HCT116 (cell line): ENCODE measurements around the gene CDC42SE2. TPM values are rescaled to one million over a fixed set of nuclear protein-coding genes. Genes with fewer than 3 reads are reported as not detected.

Experiments
- ATAC-seq: fragments of 200-7000 bp; cut with Tn5 transposase; 2 replicates; pipeline ENCODE4 v1.9.1; 2020; ENCODE audit warnings: mild to moderate bottlenecking, moderate library complexity
- BruUV-seq: library from RNA; stranded (reverse); fragments of 400-500 nt; replicated peaks from 2 replicates; lab custom pipeline; 2021; lab: Mats Ljungman, UMichigan
- CTCF ChIA-PET: fragments of 300-600 bp; sonication (Branson Sonifier 250); formaldehyde crosslinking; loops from one replicate; lab custom pipeline; 2021; ENCODE audit warnings: antibody characterized with exemption; lab: Charles Lee
- POLR2A ChIA-PET: fragments of 300-600, 350-600 bp; sonication (Branson Sonifier 250); formaldehyde crosslinking; loops from one replicate; lab custom pipeline; 2021; ENCODE audit warnings: antibody characterized with exemption; lab: Charles Lee
- RAD21 ChIA-PET, 2 experiments: fragments of 300-600 bp; sonication (Branson Sonifier 250); formaldehyde crosslinking; loops; one replicate each; lab custom pipeline; 2023; ENCODE audit warnings: low total read pairs in 2 of 2; ENCODE audit not compliant: uncharacterized antibody in 2 of 2, unreplicated experiment in 2 of 2, low non-redundant PET in 1 of 2; lab: Charles Lee
- DNase-seq: peaks from one replicate; pipeline ENCODE4 v3.0.0-alpha.2; 2010; ENCODE audit warnings: low read depth, low spot score
- H2AFZ ChIP-seq: fragments of 200-600 bp; shearing (Covaris generic), sonication (generic); 2 replicates; pipeline ENCODE4 v1.6.1; 2017; ENCODE audit warnings: low read depth, mixed run types, mixed read lengths, antibody characterized with exemption, low read length; ENCODE audit not compliant: poor library complexity, severe bottlenecking
- H3K27ac ChIP-seq: 2 replicates; pipeline ENCODE4 v1.5.1; 2012; ENCODE audit warnings: low read depth, low read length
- H3K27me3 ChIP-seq: fragments of 200-600 bp; sonication (generic); 2 replicates; pipeline ENCODE4 v1.6.1; 2016; ENCODE audit warnings: mixed run types, low read length, mixed read lengths; ENCODE audit not compliant: insufficient read depth
- H3K36me3 ChIP-seq, 2 experiments: fragments of 200-500 bp in 1 of 2; fragments of 200-600 bp in 1 of 2; sonication (Bioruptor generic) in 1 of 2; sonication (generic) in 1 of 2; 2 replicates each; pipeline versions ENCODE4 v1.5.1 to v1.6.1; 2014 to 2016; ENCODE audit warnings: low read length in 2 of 2, inconsistent platforms in 1 of 2, mixed read lengths in 1 of 2, mixed run types in 1 of 2; ENCODE audit not compliant: insufficient read depth in 2 of 2, control insufficient read depth in 1 of 2
- H3K4me1 ChIP-seq, 2 experiments: fragments of 200-600 bp in 1 of 2; sonication (generic) in 1 of 2; 2 replicates each; pipeline versions ENCODE4 v1.5.1 to v1.6.1; 2012 to 2017; ENCODE audit warnings: low read length in 2 of 2, inconsistent platforms in 1 of 2, mild to moderate bottlenecking in 1 of 2, mixed read lengths in 1 of 2, mixed run types in 1 of 2, moderate library complexity in 1 of 2; ENCODE audit not compliant: insufficient read depth in 2 of 2, control insufficient read depth in 1 of 2
- H3K4me2 ChIP-seq: fragments of 200-600 bp; sonication (generic); 2 replicates; pipeline ENCODE4 v1.6.1; 2017; ENCODE audit warnings: mixed run types, low read length, mixed read lengths
- H3K4me3 ChIP-seq, 2 experiments: fragments of 200-600 bp in 1 of 2; sonication (generic) in 1 of 2; replicated peaks in 1 of 2; 2 replicates each; pipeline ENCODE4 v1.5.1; 2011 to 2016; ENCODE audit warnings: low read length in 2 of 2, control low read depth in 1 of 2, low read depth in 1 of 2, mild to moderate bottlenecking in 1 of 2, mixed read lengths in 1 of 2, mixed run types in 1 of 2
- H3K79me2 ChIP-seq: fragments of 200-600 bp; sonication (generic); 2 replicates; pipeline ENCODE4 v1.6.1; 2017; ENCODE audit warnings: mild to moderate bottlenecking, mixed run types, low read length, moderate library complexity, mixed read lengths; ENCODE audit not compliant: insufficient read depth
- H3K9ac ChIP-seq: fragments of 200-600 bp; sonication (generic); 2 replicates; pipeline ENCODE4 v1.6.1; 2016; ENCODE audit warnings: low read length, mixed read lengths
- H3K9me2 ChIP-seq: fragments of 200-600 bp; sonication (generic), shearing (Covaris generic); 2 replicates; pipeline ENCODE4 v1.6.1; 2017; ENCODE audit warnings: mixed run types, mild to moderate bottlenecking, moderate library complexity; ENCODE audit not compliant: insufficient read depth
- H3K9me3 ChIP-seq, 2 experiments: fragments of 200-500 bp in 1 of 2; fragments of 200-600 bp in 1 of 2; sonication (Bioruptor generic) in 1 of 2; sonication (generic) in 1 of 2; 2 replicates each; pipeline ENCODE4 v1.6.1; 2014 to 2017; ENCODE audit warnings: low read length in 2 of 2, mixed read lengths in 2 of 2, inconsistent platforms in 1 of 2, low read depth in 1 of 2, mild to moderate bottlenecking in 1 of 2, mixed run types in 1 of 2, moderate library complexity in 1 of 2; ENCODE audit not compliant: control insufficient read depth in 1 of 2, insufficient read depth in 1 of 2
- H4K20me1 ChIP-seq: fragments of 200-600 bp; sonication (generic), shearing (Covaris generic); 2 replicates; pipeline ENCODE4 v1.6.1; 2017; ENCODE audit warnings: mixed run types, mild to moderate bottlenecking, moderate library complexity; ENCODE audit not compliant: insufficient read depth
- CBX3 ChIP-seq: IDR thresholded peaks from 2 replicates; pipeline ENCODE4 v1.6.1; 2012; ENCODE audit warnings: low read depth
- CEBPB ChIP-seq: IDR thresholded peaks from 2 replicates; pipeline ENCODE4 v1.6.1; 2012; ENCODE audit warnings: low read depth
- ELF1 ChIP-seq: IDR thresholded peaks from 2 replicates; pipeline ENCODE4 v1.6.1; 2012; ENCODE audit warnings: low read depth, borderline replicate concordance
- EZH2 ChIP-seq: fragments of 200-600 bp; sonication (generic); IDR thresholded peaks from 2 replicates; pipeline ENCODE4 v1.6.1; 2017; ENCODE audit warnings: antibody characterized with exemption, mixed run types
- FOSL1 ChIP-seq: IDR thresholded peaks from 2 replicates; pipeline ENCODE4 v1.6.1; 2012; ENCODE audit warnings: low read depth
- POLR2A ChIP-seq: IDR thresholded peaks from 2 replicates; pipeline ENCODE4 v1.7.0; 2011; ENCODE audit warnings: borderline replicate concordance; ENCODE audit not compliant: insufficient read depth, insufficient read length; ENCODE audit errors: extremely low read depth
- POLR2AphosphoS5 ChIP-seq: IDR thresholded peaks from 2 replicates; pipeline ENCODE4 v1.6.1; 2011; ENCODE audit warnings: mild to moderate bottlenecking, low read depth, low read length, moderate library complexity
- RAD21 ChIP-seq: IDR thresholded peaks from 2 replicates; pipeline ENCODE4 v1.6.1; 2012; ENCODE audit warnings: low read depth, mild to moderate bottlenecking
- SIN3A ChIP-seq: IDR thresholded peaks from 2 replicates; pipeline ENCODE4 v1.6.1; 2012; ENCODE audit warnings: low read depth
- SP1 ChIP-seq: IDR thresholded peaks from 2 replicates; pipeline ENCODE4 v1.6.1; 2012; ENCODE audit warnings: low read depth
- SRF ChIP-seq: IDR thresholded peaks from 2 replicates; pipeline ENCODE4 v1.6.1; 2012; ENCODE audit warnings: low read depth
- YY1 ChIP-seq: IDR thresholded peaks from 2 replicates; pipeline ENCODE4 v1.6.1; 2011; ENCODE audit warnings: low read length, low read depth, moderate library complexity, mild to moderate bottlenecking; ENCODE audit not compliant: insufficient replicate concordance; ENCODE audit errors: extremely low read depth
- ZFX ChIP-seq: fragments of 450-650 bp; IDR thresholded peaks from 2 replicates; pipeline ENCODE4 v1.6.1; 2017
- intact Hi-C: fragments of 100-400 bp; cut with micrococcal nuclease; formaldehyde crosslinking; loops from 2 replicates; pipeline ENCODE4 v1.10.0; 2022
- total RNA-seq: library from RNA; stranded (reverse); gene quantifications from one replicate; pipeline ENCODE4 v1.2.1, GENCODE V29; 2021; ENCODE audit not compliant: unreplicated experiment
- TF ChIP-seq, protein P1 (sequence below): IDR thresholded peaks from 2 replicates; pipeline ENCODE4 v1.6.1; 2012; ENCODE audit warnings: low read depth
- TF ChIP-seq, protein P2 (sequence below): IDR thresholded peaks from 2 replicates; pipeline ENCODE4 v1.6.1; 2012
- TF ChIP-seq, protein P3 (sequence below): IDR thresholded peaks from 2 replicates; pipeline ENCODE4 v1.6.1; 2011; ENCODE audit warnings: mild to moderate bottlenecking, low read length, moderate library complexity; ENCODE audit not compliant: insufficient replicate concordance; ENCODE audit errors: extremely low read depth

Gene CDC42SE2
- total RNA-seq, 1 experiment from 2014 or later, result 27.0 TPM

DNA sequence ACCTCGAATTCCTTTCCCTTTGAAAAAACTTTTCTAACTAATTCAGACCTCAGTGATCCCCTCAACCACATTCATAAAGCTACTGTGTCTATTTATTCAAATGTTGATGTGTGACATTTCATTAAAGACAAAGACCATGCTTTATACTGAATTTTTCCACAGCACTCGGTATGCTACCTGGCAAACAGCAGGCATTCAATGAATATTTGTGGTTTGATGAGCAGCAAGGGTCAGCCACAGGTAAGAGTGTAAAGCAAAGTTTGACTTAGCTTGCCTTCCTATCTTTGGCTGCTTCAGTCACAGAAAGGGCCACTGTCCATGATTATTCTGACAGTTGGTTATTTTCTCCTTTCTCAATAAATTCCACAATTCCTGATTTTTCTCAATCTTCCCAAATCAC, 5.1 kb upstream of the CDC42SE2 start (continued):
- TF ChIP-seq, protein P1, sequence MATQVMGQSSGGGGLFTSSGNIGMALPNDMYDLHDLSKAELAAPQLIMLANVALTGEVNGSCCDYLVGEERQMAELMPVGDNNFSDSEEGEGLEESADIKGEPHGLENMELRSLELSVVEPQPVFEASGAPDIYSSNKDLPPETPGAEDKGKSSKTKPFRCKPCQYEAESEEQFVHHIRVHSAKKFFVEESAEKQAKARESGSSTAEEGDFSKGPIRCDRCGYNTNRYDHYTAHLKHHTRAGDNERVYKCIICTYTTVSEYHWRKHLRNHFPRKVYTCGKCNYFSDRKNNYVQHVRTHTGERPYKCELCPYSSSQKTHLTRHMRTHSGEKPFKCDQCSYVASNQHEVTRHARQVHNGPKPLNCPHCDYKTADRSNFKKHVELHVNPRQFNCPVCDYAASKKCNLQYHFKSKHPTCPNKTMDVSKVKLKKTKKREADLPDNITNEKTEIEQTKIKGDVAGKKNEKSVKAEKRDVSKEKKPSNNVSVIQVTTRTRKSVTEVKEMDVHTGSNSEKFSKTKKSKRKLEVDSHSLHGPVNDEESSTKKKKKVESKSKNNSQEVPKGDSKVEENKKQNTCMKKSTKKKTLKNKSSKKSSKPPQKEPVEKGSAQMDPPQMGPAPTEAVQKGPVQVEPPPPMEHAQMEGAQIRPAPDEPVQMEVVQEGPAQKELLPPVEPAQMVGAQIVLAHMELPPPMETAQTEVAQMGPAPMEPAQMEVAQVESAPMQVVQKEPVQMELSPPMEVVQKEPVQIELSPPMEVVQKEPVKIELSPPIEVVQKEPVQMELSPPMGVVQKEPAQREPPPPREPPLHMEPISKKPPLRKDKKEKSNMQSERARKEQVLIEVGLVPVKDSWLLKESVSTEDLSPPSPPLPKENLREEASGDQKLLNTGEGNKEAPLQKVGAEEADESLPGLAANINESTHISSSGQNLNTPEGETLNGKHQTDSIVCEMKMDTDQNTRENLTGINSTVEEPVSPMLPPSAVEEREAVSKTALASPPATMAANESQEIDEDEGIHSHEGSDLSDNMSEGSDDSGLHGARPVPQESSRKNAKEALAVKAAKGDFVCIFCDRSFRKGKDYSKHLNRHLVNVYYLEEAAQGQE, result no peak

DNA sequence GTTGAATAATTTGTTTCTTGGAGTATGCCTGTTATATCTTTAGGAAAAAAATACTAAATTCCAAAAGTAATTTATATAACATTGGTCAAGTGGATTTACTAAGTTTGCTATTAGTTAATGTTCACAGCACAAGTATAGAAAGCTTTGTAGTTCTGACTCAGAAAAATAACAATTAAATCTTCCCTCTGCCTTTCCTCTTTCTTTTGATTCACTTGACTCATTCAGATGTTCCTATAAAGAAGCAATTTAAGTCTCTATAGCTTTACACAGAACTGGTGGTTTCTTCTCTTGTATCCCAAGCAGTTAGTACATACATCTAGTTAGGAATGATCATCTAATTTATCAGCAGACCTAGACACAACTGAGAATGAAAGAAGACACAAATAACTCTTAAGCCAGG, 4.5 kb upstream of the CDC42SE2 start:
- no peak overlapping the region for H2AFZ ChIP-seq
- no peaks in the 10 kb centered on the region for H3K27me3 ChIP-seq
- CTCF ChIA-PET, result interaction anchor here (1.0 to 1.4 kb wide), 2 partner anchors 9 to 123 kb away, joined by 3 to 4 read pairs; no protein-coding TSS in a partner anchor
- intact Hi-C loops, result no loop called here
- TF ChIP-seq SP1, result no peak
- no peak for TF ChIP-seq SRF
- TF ChIP-seq, protein P2, sequence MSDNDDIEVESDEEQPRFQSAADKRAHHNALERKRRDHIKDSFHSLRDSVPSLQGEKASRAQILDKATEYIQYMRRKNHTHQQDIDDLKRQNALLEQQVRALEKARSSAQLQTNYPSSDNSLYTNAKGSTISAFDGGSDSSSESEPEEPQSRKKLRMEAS, result no peak
- TF ChIP-seq FOSL1, result no peak
- no peak for TF ChIP-seq POLR2AphosphoS5
- no peak for TF ChIP-seq YY1
- TF ChIP-seq POLR2A, result no peak
- TF ChIP-seq RAD21, result no peak
- TF ChIP-seq, protein P3, sequence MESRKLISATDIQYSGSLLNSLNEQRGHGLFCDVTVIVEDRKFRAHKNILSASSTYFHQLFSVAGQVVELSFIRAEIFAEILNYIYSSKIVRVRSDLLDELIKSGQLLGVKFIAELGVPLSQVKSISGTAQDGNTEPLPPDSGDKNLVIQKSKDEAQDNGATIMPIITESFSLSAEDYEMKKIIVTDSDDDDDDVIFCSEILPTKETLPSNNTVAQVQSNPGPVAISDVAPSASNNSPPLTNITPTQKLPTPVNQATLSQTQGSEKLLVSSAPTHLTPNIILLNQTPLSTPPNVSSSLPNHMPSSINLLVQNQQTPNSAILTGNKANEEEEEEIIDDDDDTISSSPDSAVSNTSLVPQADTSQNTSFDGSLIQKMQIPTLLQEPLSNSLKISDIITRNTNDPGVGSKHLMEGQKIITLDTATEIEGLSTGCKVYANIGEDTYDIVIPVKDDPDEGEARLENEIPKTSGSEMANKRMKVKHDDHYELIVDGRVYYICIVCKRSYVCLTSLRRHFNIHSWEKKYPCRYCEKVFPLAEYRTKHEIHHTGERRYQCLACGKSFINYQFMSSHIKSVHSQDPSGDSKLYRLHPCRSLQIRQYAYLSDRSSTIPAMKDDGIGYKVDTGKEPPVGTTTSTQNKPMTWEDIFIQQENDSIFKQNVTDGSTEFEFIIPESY, result no peak
- no peak for TF ChIP-seq ZFX
- no peak for TF ChIP-seq CBX3
- TF ChIP-seq ELF1, result no peak
- no peak for TF ChIP-seq EZH2
- TF ChIP-seq SIN3A, result no peak
- no peak for TF ChIP-seq CEBPB
- TF ChIP-seq, all 23 proteins: peak for 0
- DNase-seq (no peak), ATAC-seq (no peak)
- H3K9me2 ChIP-seq, result no peaks in the 10 kb centered on the region
- no peaks in the 10 kb centered on the region for H3K36me3 ChIP-seq
- no peaks in the 10 kb centered on the region for H4K20me1 ChIP-seq
- H3K4me2 ChIP-seq, result peak overlapping the region; percentile 60
- H3K4me1 ChIP-seq, result peaks cover 18 to 43% of the 10 kb centered on the region in 2 experiments
- RAD21 ChIA-PET, result no interaction called here
- H3K4me3 ChIP-seq, result peak overlapping the region in 1 of 2 experiments; percentile 15; a peak in 1 of 4 replicates
- no peaks in the 10 kb centered on the region for H3K9me3 ChIP-seq
- H3K9ac ChIP-seq, result peak overlapping the region; percentile 29
- POLR2A ChIA-PET, result no interaction called here
- no TSS peak for BruUV-seq
- H3K27ac ChIP-seq, result no peak overlapping the region; the same call in 1 of the 2 replicates
- no peaks in the 10 kb centered on the region for H3K79me2 ChIP-seq
